Activated naive CD4-positive, alpha-beta T cell treated with anti-CD3 and anti-CD28 coated beads for 36 hours (primary cell): ENCODE measurements around the gene APBA2. TPM values are rescaled to one million over a fixed set of nuclear protein-coding genes. Genes with fewer than 3 reads are reported as not detected.

ENCODE experiments used
- CTCF ChIA-PET: fragments of 350-600 bp; sonication (Branson Sonifier 250); formaldehyde crosslinking; loops from one replicate; lab custom pipeline; 2021; ENCODE audit warnings: antibody characterized with exemption; lab: Charles Lee
- DNase-seq: peaks from one replicate; pipeline ENCODE4 v3.0.0-alpha.2; 2020
- H3K27ac Mint-ChIP-seq: one replicate; pipeline ENCODE4 v1.8.0; 2021; ENCODE audit warnings: mild to moderate bottlenecking, mixed read lengths
- H3K27me3 Mint-ChIP-seq: one replicate; pipeline ENCODE4 v1.8.0; 2021; ENCODE audit warnings: low read depth, mixed read lengths
- H3K36me3 Mint-ChIP-seq: one replicate; pipeline ENCODE4 v1.8.0; 2021; ENCODE audit warnings: low read depth, mixed read lengths
- H3K4me1 Mint-ChIP-seq: one replicate; pipeline ENCODE4 v1.8.0; 2021; ENCODE audit warnings: low read depth, mixed read lengths
- H3K4me3 Mint-ChIP-seq: one replicate; pipeline ENCODE4 v1.8.0; 2021; ENCODE audit warnings: mild to moderate bottlenecking, moderate library complexity, mixed read lengths
- H3K9me3 Mint-ChIP-seq: one replicate; pipeline ENCODE4 v1.8.0; 2021; ENCODE audit warnings: mixed read lengths
- intact Hi-C: fragments of 100-400 bp; cut with micrococcal nuclease; formaldehyde crosslinking; loops from one replicate; pipeline ENCODE4 v1.15.1; 2023
- total RNA-seq, 2 experiments: library from RNA; stranded (reverse); gene quantifications; one replicate each; pipeline ENCODE4 v1.2.3, GENCODE V29; 2021

The APBA2 gene
- total RNA-seq, 2 experiments from 2014 or later, result 16.2 to 18.3 TPM

DNA sequence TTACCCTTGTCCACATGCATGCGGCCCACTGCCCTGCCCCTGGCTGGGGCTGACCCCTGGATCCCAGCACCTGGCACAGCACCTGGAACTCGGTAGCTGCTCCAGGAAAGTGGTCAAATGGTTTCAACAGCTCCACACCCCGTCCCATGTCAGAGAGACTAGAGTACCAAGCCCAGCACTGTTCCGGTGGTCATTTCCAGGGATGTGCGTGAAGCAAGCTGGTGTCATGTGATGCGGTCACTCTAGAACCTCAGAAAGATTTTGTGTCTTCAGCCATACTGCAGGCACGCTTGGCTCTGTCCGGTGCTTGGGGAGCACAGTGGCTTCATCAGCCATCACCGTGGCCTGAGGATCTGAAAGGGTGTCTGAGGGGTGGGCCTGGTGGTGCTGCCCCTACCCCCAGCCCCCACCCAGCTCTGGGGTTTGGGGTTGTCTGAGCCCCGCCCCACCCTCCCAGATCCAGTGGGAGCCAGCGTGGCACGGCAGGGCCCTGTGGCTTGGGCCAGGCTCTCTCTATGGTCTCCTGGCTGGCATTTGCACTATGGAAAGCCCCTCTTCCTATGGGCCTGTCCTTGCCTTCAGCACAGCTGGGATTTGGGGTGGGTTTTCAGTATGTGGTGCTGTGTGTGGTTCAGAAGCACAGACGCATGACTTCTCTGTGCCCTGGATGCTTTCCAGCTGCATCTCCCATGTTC lies 15.3 kb downstream of the APBA2 start:
- CTCF ChIA-PET, result interaction anchor here (0.8 kb wide), 1 partner anchor 9 kb away, joined by 3 read pairs; no protein-coding TSS in a partner anchor
- no peak for DNase-seq
- no peak overlapping the region for H3K27ac Mint-ChIP-seq
- H3K9me3 Mint-ChIP-seq, result no peaks in the 10 kb centered on the region
- intact Hi-C loops, result no loop called here
- no peaks in the 10 kb centered on the region for H3K36me3 Mint-ChIP-seq
- peaks cover 80% of the 10 kb centered on the region for H3K4me1 Mint-ChIP-seq
- H3K27me3 Mint-ChIP-seq, result no peaks in the 10 kb centered on the region
- no peak overlapping the region for H3K4me3 Mint-ChIP-seq

DNA sequence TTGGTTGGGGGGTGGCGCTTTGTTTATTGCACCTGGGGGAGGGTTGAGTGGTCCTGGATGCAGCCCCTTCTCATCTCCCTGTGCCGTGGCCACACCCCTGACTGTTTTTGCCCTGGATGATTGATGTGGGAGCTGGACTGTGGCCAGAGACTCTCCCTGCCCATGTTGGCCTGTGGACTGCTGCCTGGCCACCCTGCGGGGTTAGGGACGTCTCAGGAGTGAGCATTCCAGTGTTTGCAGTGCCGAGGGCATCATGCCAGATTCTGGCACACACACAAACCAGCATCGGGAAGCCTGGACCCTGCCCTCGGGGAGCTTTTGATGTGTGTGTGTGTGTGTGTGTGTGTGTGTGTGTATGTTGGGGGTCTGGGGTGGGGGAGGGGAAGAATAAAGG lies 15.8 kb downstream of the APBA2 start:
- CTCF ChIA-PET, result interaction anchor here (0.8 kb wide), 1 partner anchor 10 kb away, joined by 3 read pairs; no protein-coding TSS in a partner anchor
- DNase-seq, result no peak
- Mint-ChIP-seq H3K27ac (no peak overlapping the region), H3K36me3 (no peaks in the 10 kb centered on the region), H3K4me3 (no peak overlapping the region), H3K4me1 (peaks cover 82% of the 10 kb centered on the region), H3K9me3 (no peaks in the 10 kb centered on the region), H3K27me3 (no peaks in the 10 kb centered on the region)
- intact Hi-C loops, result no loop called here

DNA sequence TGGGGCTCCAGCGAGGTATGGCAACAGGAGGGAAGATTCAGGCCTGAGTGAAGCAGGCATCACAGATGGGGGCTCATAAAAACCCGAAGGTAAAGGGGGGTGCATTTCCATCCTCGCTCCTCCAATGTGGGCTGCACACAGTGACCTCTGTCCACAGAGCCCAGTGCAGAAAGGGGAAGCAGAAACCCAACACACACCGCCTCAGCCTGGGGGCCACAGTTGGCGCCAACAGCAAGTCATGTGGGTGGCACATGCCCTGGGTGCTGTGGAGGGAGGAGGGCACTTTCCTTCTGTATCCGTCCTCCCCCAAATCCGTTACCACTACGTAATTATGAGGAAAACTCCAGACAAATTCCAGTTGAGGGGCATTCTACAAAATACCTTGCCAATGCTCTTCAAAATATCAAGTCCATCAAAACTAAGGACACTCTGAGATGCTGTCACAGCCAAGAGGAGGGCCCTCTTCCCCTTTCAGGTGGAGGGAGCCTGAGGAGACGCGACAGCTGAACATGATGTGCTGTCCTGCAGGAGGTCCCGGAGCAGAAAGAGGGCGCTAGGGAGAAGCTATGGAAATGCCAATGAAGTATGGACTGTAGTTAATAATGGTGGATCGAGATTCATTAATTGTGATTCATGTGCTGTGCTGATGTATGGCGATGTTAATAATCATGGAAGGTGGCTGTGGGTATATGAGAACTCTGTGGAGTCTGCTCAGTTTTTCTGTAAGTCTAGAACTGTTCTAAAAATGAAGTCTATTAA lies 16.4 kb downstream of the APBA2 start:
- DNase-seq, result peak; percentile 36
- Mint-ChIP-seq H3K4me1 (peaks cover 77% of the 10 kb centered on the region), H3K27me3 (no peaks in the 10 kb centered on the region), H3K9me3 (no peaks in the 10 kb centered on the region), H3K4me3 (no peak overlapping the region), H3K27ac (no peak overlapping the region), H3K36me3 (no peaks in the 10 kb centered on the region)
- CTCF ChIA-PET, result interaction anchor here (0.8 to 1.5 kb wide), 5 partner anchors 8 to 44 kb away, joined by 3 to 5 read pairs (median 3); no protein-coding TSS in a partner anchor
- intact Hi-C loops, result no loop called here

DNA sequence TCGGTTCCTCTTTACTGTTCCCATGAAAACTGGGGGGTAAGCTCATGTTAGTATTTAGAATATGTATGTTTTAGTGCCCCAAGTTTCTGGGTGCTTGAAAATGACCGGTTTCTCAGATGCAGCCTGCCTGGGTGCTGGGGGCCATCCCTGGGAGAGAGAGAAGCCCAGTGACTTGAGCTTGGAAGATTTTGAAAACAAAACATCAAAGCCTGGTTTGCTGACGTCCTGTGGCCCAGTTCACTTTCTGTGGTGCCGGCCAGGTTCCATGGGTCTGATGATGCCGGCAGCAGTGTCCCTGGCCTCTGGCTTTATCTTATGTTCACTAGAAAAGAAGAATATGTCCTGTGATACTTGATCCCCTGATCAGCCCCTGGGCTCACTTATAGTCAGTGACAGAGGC lies 17.1 kb downstream of the APBA2 start:
- no peaks in the 10 kb centered on the region for H3K36me3 Mint-ChIP-seq
- H3K27ac Mint-ChIP-seq, result no peak overlapping the region
- DNase-seq, result no peak
- intact Hi-C loops, result no loop called here
- CTCF ChIA-PET, result interaction anchor here (0.9 to 1.5 kb wide), 5 partner anchors 9 to 44 kb away, joined by 3 to 5 read pairs (median 4); no protein-coding TSS in a partner anchor
- peaks cover 76% of the 10 kb centered on the region for H3K4me1 Mint-ChIP-seq
- H3K4me3 Mint-ChIP-seq, result no peak overlapping the region
- no peaks in the 10 kb centered on the region for H3K27me3 Mint-ChIP-seq
- no peaks in the 10 kb centered on the region for H3K9me3 Mint-ChIP-seq

DNA sequence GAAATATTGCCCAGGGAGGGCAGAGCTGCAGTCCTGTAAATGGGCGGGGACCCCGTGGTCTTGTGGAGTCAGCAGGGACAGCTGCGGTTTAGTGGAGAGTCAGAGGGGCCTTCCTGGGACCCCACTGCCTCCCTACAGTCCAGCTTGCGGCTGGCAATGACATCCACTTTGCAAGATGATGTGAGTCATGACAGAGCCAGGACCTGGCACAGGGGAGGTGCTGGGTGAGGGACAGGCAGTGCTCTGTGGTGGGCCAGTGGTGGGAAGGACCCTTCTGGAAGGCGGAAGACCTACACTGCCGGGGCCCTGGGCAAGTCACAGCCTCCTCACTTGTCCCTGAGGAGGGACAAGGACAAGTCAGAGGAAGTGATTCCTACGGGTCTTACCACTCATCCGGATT lies 17.8 kb downstream of the APBA2 start:
- Mint-ChIP-seq H3K4me3 (no peak overlapping the region), H3K27ac (no peak overlapping the region), H3K36me3 (no peaks in the 10 kb centered on the region), H3K4me1 (peaks cover 71% of the 10 kb centered on the region), H3K27me3 (no peaks in the 10 kb centered on the region), H3K9me3 (no peaks in the 10 kb centered on the region)
- no peak for DNase-seq
- intact Hi-C loops, result no loop called here
- CTCF ChIA-PET, result interaction anchor here (0.9 to 1.3 kb wide), 2 partner anchors 9 to 18 kb away, joined by 3 to 4 read pairs; no protein-coding TSS in a partner anchor

DNA sequence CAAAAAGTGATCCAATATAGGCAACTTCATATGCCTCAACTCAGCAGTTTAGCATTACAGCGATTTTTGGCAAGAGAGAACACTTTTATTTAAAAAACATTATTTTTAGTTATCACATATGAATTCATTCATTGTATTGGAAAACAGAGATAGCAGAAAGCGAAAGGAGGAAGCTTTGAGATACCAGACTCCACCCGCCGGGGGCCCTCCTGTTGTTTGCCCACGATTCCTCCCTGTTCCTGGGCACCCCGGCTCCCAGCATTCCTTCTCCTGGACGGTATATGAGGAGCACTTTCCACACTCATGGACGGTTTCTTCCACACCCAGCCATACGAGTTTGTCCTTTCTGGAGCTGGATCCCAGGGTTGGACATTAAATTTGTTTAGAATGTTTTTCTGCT lies 18.2 kb downstream of the APBA2 start:
- no peaks in the 10 kb centered on the region for H3K36me3 Mint-ChIP-seq
- no peaks in the 10 kb centered on the region for H3K27me3 Mint-ChIP-seq
- intact Hi-C loops, result no loop called here
- peaks cover 69% of the 10 kb centered on the region for H3K4me1 Mint-ChIP-seq
- no peak overlapping the region for H3K4me3 Mint-ChIP-seq
- no peak for DNase-seq
- H3K27ac Mint-ChIP-seq, result no peak overlapping the region
- no peaks in the 10 kb centered on the region for H3K9me3 Mint-ChIP-seq
- CTCF ChIA-PET, result no interaction called here

DNA sequence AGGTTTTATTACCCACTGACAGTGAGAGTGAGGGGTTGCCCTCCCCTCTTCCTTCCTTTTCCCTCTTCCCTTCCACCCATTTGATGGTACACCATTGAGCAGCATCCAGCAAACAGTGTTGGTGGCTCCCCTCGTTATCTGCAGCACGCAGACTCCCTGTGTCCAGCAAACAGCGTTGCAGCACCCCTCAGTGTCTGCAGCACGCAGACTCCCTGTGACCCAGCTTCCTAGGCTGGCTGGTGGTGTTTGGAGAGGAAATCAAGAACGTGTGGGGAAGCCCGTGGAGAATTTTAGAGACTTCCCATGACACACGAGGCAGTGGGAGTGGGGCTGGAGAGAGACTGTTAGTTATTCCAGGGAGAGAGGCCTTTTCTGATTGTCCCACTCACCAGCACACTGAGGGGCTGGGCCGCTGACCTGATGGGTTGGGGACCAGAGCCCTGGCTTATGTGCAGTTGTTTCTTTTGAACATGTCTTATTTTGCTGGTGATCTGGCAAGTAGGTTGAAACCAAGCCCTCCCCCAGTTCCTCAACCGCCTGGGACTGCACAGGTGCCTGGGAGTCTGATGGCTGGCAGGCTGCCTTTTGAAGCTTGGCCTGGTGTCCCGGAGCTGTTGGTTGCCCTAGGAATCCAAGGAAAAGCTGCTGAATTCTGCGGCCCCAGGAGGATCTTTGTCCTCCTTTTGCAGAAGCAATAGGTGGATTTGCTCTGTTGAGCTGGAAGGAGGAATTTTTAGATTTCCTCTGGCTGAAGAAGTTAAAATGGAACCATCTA lies 19.0 kb downstream of the APBA2 start:
- CTCF ChIA-PET, result no interaction called here

DNA sequence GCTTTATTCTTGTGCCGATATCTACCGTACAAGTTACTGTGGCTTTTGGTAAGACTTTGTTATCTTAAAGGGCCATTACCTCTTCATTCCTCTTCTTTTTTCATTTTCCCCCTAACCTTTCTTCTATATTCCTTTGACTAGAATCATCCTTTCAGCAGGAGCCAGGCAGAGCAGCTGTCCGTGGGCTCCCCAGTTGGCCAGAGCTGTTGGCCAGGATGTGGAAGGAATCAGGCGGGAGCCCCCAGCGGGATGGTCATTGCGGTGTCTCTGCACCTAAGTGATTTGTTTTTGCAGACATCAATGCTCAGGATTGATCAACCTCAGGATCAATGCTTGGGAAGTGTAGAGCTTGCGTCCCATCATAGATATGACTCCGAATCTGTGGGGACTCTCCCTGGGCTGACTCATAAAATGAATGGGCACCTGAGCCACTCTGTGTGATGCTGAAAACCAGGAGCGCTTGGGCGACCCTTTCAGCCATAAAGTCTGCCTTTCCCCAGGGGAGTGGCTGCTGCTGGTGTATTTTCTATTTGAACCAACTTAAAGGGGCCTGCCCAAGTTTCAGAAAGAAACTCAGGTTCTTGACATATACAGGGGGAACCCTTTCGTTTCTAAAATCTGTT lies 21.7 kb downstream of the APBA2 start:
- H3K4me3 Mint-ChIP-seq, result no peak overlapping the region
- CTCF ChIA-PET, result no interaction called here
- peak; percentile 9 for DNase-seq
- no peaks in the 10 kb centered on the region for H3K27me3 Mint-ChIP-seq
- peaks cover 63% of the 10 kb centered on the region for H3K4me1 Mint-ChIP-seq
- H3K27ac Mint-ChIP-seq, result no peak overlapping the region
- intact Hi-C loops, result no loop called here
- peaks cover 2% of the 10 kb centered on the region for H3K36me3 Mint-ChIP-seq
- no peaks in the 10 kb centered on the region for H3K9me3 Mint-ChIP-seq

More for the DNA sequence above, 19.0 kb downstream of the APBA2 start:
- Mint-ChIP-seq H3K27ac (no peak overlapping the region), H3K4me1 (peaks cover 68% of the 10 kb centered on the region), H3K9me3 (no peaks in the 10 kb centered on the region), H3K27me3 (no peaks in the 10 kb centered on the region), H3K4me3 (no peak overlapping the region), H3K36me3 (peaks cover 2% of the 10 kb centered on the region)
- DNase-seq, result peak; percentile 20
- intact Hi-C loops, result no loop called here

DNA sequence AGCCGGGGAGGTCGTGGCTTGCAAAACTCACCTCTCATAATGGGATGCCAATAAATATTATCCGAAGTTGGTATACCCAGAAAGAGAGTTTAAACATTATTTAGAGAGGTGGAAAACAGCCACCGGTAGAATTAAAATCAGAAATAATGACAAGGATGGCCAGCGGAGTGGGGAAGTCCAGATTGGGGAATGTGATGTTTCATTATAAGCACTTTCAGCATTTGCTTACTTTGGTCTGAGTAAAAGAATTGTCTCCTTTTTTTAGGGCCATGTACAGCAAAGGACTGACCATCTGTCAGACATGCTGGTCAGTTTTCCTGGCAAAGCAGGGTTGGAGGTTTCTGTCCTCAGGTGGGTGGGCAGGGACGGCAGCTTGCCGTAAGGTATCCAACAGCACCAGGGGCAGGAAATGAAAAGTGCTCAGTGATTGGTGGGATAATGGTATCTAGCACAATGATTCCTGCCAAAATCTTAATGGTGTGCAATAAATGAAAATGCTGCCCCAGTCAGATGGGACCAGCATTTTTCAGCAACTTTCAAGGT lies 24.3 kb downstream of the APBA2 start:
- no peak for DNase-seq
- Mint-ChIP-seq H3K27ac (no peak overlapping the region), H3K36me3 (peaks cover 2% of the 10 kb centered on the region), H3K4me3 (no peak overlapping the region), H3K27me3 (no peaks in the 10 kb centered on the region), H3K9me3 (no peaks in the 10 kb centered on the region), H3K4me1 (peaks cover 43% of the 10 kb centered on the region)
- intact Hi-C loops, result no loop called here
- CTCF ChIA-PET, result interaction anchor here (0.6 to 1.2 kb wide), 3 partner anchors 11 to 703 kb away, joined by 3 to 4 read pairs (median 3); no protein-coding TSS in a partner anchor

DNA sequence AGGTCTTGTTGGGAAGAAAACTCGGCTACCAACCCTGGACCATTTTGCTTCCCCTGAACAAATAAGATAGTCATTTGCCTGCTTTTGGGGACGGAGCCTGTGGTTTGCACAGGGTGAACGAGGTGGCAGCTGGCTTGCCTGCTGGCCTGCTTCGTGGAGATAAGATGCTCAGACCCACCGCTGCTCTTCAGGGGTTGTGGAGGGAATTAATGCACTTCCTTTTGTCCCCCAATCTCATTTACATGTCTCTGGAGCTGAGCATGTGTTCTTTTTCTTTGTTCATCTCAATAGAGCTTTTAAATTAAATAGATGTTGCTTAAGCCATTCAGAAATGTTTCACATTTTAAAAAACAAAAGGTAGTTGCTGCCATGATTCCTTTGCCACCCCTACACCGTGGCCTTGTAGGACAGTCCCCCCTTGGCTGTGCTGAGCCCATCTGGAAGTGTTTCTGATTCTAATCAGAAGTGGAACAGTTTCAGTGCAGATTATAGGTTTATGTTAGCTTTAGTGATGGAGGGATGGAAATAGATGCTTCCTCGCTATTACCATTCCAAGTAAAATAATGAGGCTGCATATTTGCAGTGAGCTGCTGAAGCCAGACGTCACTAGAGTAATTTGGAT lies 25.6 kb downstream of the APBA2 start:
- H3K4me1 Mint-ChIP-seq, result peaks cover 36% of the 10 kb centered on the region
- peaks cover 2% of the 10 kb centered on the region for H3K36me3 Mint-ChIP-seq
- H3K9me3 Mint-ChIP-seq, result no peaks in the 10 kb centered on the region
- intact Hi-C loops, result no loop called here
- no peak overlapping the region for H3K4me3 Mint-ChIP-seq
- H3K27me3 Mint-ChIP-seq, result no peaks in the 10 kb centered on the region
- DNase-seq, result no peak
- CTCF ChIA-PET, result interaction anchor here (1.2 to 1.8 kb wide), 2 partner anchors 10 to 26 kb away, joined by 3 to 6 read pairs; partner anchors contain the start of gene APBA2
- no peak overlapping the region for H3K27ac Mint-ChIP-seq

DNA sequence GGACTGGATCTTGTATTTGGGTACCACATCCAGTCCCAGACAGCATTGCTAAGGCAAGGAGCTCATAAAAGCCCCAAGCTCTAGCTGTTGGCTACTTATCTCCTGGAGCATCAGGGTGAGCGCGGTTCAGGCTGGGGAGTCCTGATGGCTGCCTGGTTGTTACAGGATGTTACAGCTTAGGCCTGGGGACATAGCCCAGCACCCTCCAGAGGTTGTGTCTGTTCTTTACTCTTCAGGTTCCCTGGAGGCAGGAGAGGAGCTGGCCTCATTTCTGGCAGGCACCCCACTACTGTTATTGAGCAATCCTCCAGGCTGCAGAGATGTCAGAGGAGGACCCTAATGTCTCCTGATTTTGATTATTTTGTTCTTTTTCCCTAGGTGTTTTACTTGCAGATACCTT lies 26.6 kb downstream of the APBA2 start:
- intact Hi-C loops, result loop anchor here (1.0 kb wide), 1 partner anchor 9 kb away; no protein-coding TSS in a partner anchor
- CTCF ChIA-PET, result interaction anchor here (1.8 to 2.3 kb wide), 2 partner anchors 9 to 10 kb away, joined by 5 to 6 read pairs; no protein-coding TSS in a partner anchor
- DNase-seq, result peak; percentile 37
- peaks cover 35% of the 10 kb centered on the region for H3K4me1 Mint-ChIP-seq
- peaks cover 2% of the 10 kb centered on the region for H3K36me3 Mint-ChIP-seq
- no peak overlapping the region for H3K4me3 Mint-ChIP-seq
- H3K27ac Mint-ChIP-seq, result no peak overlapping the region
- no peaks in the 10 kb centered on the region for H3K27me3 Mint-ChIP-seq
- no peaks in the 10 kb centered on the region for H3K9me3 Mint-ChIP-seq
